ENCODE measurements around the gene SPATA31D4.
"Not testable (repeated sequence)": the region's sequence is repeated elsewhere in the genome, so short reads cannot be mapped to it uniquely, and the experiment has no call there.

SPATA31D4 gene

GRCh38 chr9:81928305-81928704, at the start of gene SPATA31D4:
SPATA31D4 (plus strand) TSS chr9:81928428; CDS start chr9:81928514, 86 bp downstream.
- DNase-seq (ENCODE audit: low read depth); H3K4me3 ChIP-seq (ENCODE audit: control insufficient read depth, low read depth, low read length): not testable (repeated sequence)

- DNase-seq (ENCODE audit: low read depth): no peak
- no peak overlapping the region for H3K4me3 ChIP-seq (ENCODE audit: control insufficient read depth, low read depth, low read length)
- TF ChIP-seq CTCF (IDR thresholded peaks at IDR 0.05; ENCODE audit: control insufficient read depth, insufficient read depth, low read depth, low read length, missing control alignments): no peak
These were observed 49.7 kb upstream of the SPATA31D4 start for GRCh38 chr9:81878530-81878929.

GRCh38 chr9:81879501-81879916, 48.7 kb upstream of the SPATA31D4 start:
- no peak for DNase-seq (ENCODE audit: low read depth)
- no peak for TF ChIP-seq CTCF (IDR thresholded peaks at IDR 0.05; ENCODE audit: control insufficient read depth, insufficient read depth, low read depth, low read length, missing control alignments)
- H3K4me3 ChIP-seq (ENCODE audit: control insufficient read depth, low read depth, low read length): no peak overlapping the region

- DNase-seq (ENCODE audit: low read depth): no peak
- TF ChIP-seq CTCF (IDR thresholded peaks at IDR 0.05; ENCODE audit: control insufficient read depth, insufficient read depth, low read depth, low read length, missing control alignments): no peak
- no peak overlapping the region for H3K4me3 ChIP-seq (ENCODE audit: control insufficient read depth, low read depth, low read length)
These were observed 42.6 kb upstream of the SPATA31D4 start for GRCh38 chr9:81885602-81886001.

GRCh38 chr9:81886665-81887064, 41.6 kb upstream of the SPATA31D4 start:
- no peak for DNase-seq (ENCODE audit: low read depth)
- no peak overlapping the region for H3K4me3 ChIP-seq (ENCODE audit: control insufficient read depth, low read depth, low read length)
- no peak for TF ChIP-seq CTCF (IDR thresholded peaks at IDR 0.05; ENCODE audit: control insufficient read depth, insufficient read depth, low read depth, low read length, missing control alignments)

- H3K4me3 ChIP-seq (ENCODE audit: control insufficient read depth, low read depth, low read length): no peak overlapping the region
- no peak for TF ChIP-seq CTCF (IDR thresholded peaks at IDR 0.05; ENCODE audit: control insufficient read depth, insufficient read depth, low read depth, low read length, missing control alignments)
- DNase-seq (ENCODE audit: low read depth): no peak
These were observed 38.1 kb upstream of the SPATA31D4 start for GRCh38 chr9:81890104-81890503.

GRCh38 chr9:81892440-81892839, 35.8 kb upstream of the SPATA31D4 start:
- no peak for TF ChIP-seq CTCF (IDR thresholded peaks at IDR 0.05; ENCODE audit: control insufficient read depth, insufficient read depth, low read depth, low read length, missing control alignments)
- no peak overlapping the region for H3K4me3 ChIP-seq (ENCODE audit: control insufficient read depth, low read depth, low read length)
- no peak for DNase-seq (ENCODE audit: low read depth)

Measured in AG09309 (cell line).